Measurements from ENCODE around the gene ALPI.
A peak's percentile ranks its signal among the peaks of the same experiment; 100 is the strongest.
"Not testable (repeated sequence)": the region's sequence is repeated elsewhere in the genome, so short reads cannot be mapped to it uniquely, and the experiment has no call there.

ALPI gene

GRCh38 chr2:232447638-232448303 lies 8.2 kb upstream of the ALPI start:
- Histone ChIP-seq H3K27ac (ENCODE audit: low read length) (no peak overlapping the region), H3K79me2 (ENCODE audit: insufficient read depth, low read length) (no peaks in the 10 kb centered on the region), H4K20me1 (ENCODE audit: insufficient read depth, low read length) (no peaks in the 10 kb centered on the region), H3K9ac (ENCODE audit: low read depth, low read length) (no peak overlapping the region), H3K4me1 (ENCODE audit: insufficient read depth, low read length) (peaks cover 4% of the 10 kb centered on the region; the same call in 1 of the 2 replicates), H3K36me3 (ENCODE audit: insufficient read depth, low read length) (no peaks in the 10 kb centered on the region), H2AFZ (ENCODE audit: low read depth, low read length) (no peak overlapping the region), H3K4me3 (ENCODE audit: low read depth in 1 of 2, low read length in 2 of 2) (no peak overlapping the region), H3K27me3 (ENCODE audit: insufficient read depth, low read length, poor library complexity) (no peaks in the 10 kb centered on the region), H3K9me3 (ENCODE audit: insufficient read depth, low read length, severe bottlenecking) (no peaks in the 10 kb centered on the region), H3K4me2 (ENCODE audit: insufficient read depth, low read length) (no peak overlapping the region)
- DNase-seq (no peak), ATAC-seq (ENCODE audit: insufficient read depth, low read depth) (no peak)
- TF ChIP-seq CTCF (IDR thresholded peaks at IDR 0.05; ENCODE audit: borderline replicate concordance, extremely low read depth, low read length, poor library complexity, severe bottlenecking) (no peak), EZH2 (IDR thresholded peaks at IDR 0.05; ENCODE audit: borderline replicate concordance, low read depth, low read length, severe bottlenecking) (no peak)

- TF ChIP-seq CTCF (IDR thresholded peaks at IDR 0.05; ENCODE audit: borderline replicate concordance, extremely low read depth, low read length, poor library complexity, severe bottlenecking) (no peak), EZH2 (IDR thresholded peaks at IDR 0.05; ENCODE audit: borderline replicate concordance, low read depth, low read length, severe bottlenecking) (no peak)
- no peaks in the 10 kb centered on the region for H3K36me3 ChIP-seq (ENCODE audit: insufficient read depth, low read length)
- H3K9me3 ChIP-seq (ENCODE audit: insufficient read depth, low read length, severe bottlenecking), result no peaks in the 10 kb centered on the region
- H3K27ac ChIP-seq (ENCODE audit: low read length), result no peak overlapping the region
- no peak overlapping the region for H2AFZ ChIP-seq (ENCODE audit: low read depth, low read length)
- ATAC-seq (ENCODE audit: insufficient read depth, low read depth) (peak; percentile 11; the same call in 1 of the 3 replicates), DNase-seq (peak; percentile 22)
- peaks cover 4% of the 10 kb centered on the region; the same call in 1 of the 2 replicates for H3K4me1 ChIP-seq (ENCODE audit: insufficient read depth, low read length)
- no peak overlapping the region for H3K4me2 ChIP-seq (ENCODE audit: insufficient read depth, low read length)
- H3K9ac ChIP-seq (ENCODE audit: low read depth, low read length), result no peak overlapping the region
- H3K27me3 ChIP-seq (ENCODE audit: insufficient read depth, low read length, poor library complexity), result no peaks in the 10 kb centered on the region
- H3K4me3 ChIP-seq (ENCODE audit: low read depth in 1 of 2, low read length in 2 of 2), result no peak overlapping the region
- no peaks in the 10 kb centered on the region for H4K20me1 ChIP-seq (ENCODE audit: insufficient read depth, low read length)
- H3K79me2 ChIP-seq (ENCODE audit: insufficient read depth, low read length), result no peaks in the 10 kb centered on the region
These were observed 7.7 kb upstream of the ALPI start for GRCh38 chr2:232448304-232448690.

GRCh38 chr2:232449964-232450363 lies 6.0 kb upstream of the ALPI start:
- H3K4me2 ChIP-seq (ENCODE audit: insufficient read depth, low read length), result no peak overlapping the region
- H3K36me3 ChIP-seq (ENCODE audit: insufficient read depth, low read length), result no peaks in the 10 kb centered on the region
- no peak overlapping the region for H2AFZ ChIP-seq (ENCODE audit: low read depth, low read length)
- H4K20me1 ChIP-seq (ENCODE audit: insufficient read depth, low read length), result peaks cover under 1% of the 10 kb centered on the region; the same call in 1 of the 2 replicates
- no peak for TF ChIP-seq EZH2 (IDR thresholded peaks at IDR 0.05; ENCODE audit: borderline replicate concordance, low read depth, low read length, severe bottlenecking)
- no peak for TF ChIP-seq CTCF (IDR thresholded peaks at IDR 0.05; ENCODE audit: borderline replicate concordance, extremely low read depth, low read length, poor library complexity, severe bottlenecking)
- H3K4me3 ChIP-seq (ENCODE audit: low read depth in 1 of 2, low read length in 2 of 2), result no peak overlapping the region
- H3K4me1 ChIP-seq (ENCODE audit: insufficient read depth, low read length), result no peaks in the 10 kb centered on the region
- DNase-seq (no peak), ATAC-seq (ENCODE audit: insufficient read depth, low read depth) (peak; percentile 25; the same call in 1 of the 3 replicates)
- H3K27me3 ChIP-seq (ENCODE audit: insufficient read depth, low read length, poor library complexity), result peaks cover 7% of the 10 kb centered on the region
- no peaks in the 10 kb centered on the region for H3K9me3 ChIP-seq (ENCODE audit: insufficient read depth, low read length, severe bottlenecking)
- H3K79me2 ChIP-seq (ENCODE audit: insufficient read depth, low read length), result no peaks in the 10 kb centered on the region
- H3K9ac ChIP-seq (ENCODE audit: low read depth, low read length), result no peak overlapping the region
- H3K27ac ChIP-seq (ENCODE audit: low read length), result no peak overlapping the region

GRCh38 chr2:232451645-232452044 lies 4.3 kb upstream of the ALPI start:
- H2AFZ ChIP-seq (ENCODE audit: low read depth, low read length); H3K9ac ChIP-seq (ENCODE audit: low read depth, low read length); H3K36me3 ChIP-seq (ENCODE audit: insufficient read depth, low read length); ATAC-seq (ENCODE audit: insufficient read depth, low read depth); H3K27ac ChIP-seq (ENCODE audit: low read length); H3K79me2 ChIP-seq (ENCODE audit: insufficient read depth, low read length); H3K4me1 ChIP-seq (ENCODE audit: insufficient read depth, low read length); H3K27me3 ChIP-seq (ENCODE audit: insufficient read depth, low read length, poor library complexity); H4K20me1 ChIP-seq (ENCODE audit: insufficient read depth, low read length); H3K4me3 ChIP-seq (ENCODE audit: low read depth in 1 of 2, low read length in 2 of 2); DNase-seq; H3K4me2 ChIP-seq (ENCODE audit: insufficient read depth, low read length); H3K9me3 ChIP-seq (ENCODE audit: insufficient read depth, low read length, severe bottlenecking): not testable (repeated sequence)

Data from DND-41 (cell line).